GM18526 (cell line): ENCODE measurements around the gene SEC24B.

ENCODE experiments used
- POLR2A ChIP-seq: IDR thresholded peaks from 3 replicates; pipeline ENCODE4 v1.6.1; 2011; ENCODE audit not compliant: insufficient read length; ENCODE audit errors: extremely low read depth

The SEC24B gene

DNA sequence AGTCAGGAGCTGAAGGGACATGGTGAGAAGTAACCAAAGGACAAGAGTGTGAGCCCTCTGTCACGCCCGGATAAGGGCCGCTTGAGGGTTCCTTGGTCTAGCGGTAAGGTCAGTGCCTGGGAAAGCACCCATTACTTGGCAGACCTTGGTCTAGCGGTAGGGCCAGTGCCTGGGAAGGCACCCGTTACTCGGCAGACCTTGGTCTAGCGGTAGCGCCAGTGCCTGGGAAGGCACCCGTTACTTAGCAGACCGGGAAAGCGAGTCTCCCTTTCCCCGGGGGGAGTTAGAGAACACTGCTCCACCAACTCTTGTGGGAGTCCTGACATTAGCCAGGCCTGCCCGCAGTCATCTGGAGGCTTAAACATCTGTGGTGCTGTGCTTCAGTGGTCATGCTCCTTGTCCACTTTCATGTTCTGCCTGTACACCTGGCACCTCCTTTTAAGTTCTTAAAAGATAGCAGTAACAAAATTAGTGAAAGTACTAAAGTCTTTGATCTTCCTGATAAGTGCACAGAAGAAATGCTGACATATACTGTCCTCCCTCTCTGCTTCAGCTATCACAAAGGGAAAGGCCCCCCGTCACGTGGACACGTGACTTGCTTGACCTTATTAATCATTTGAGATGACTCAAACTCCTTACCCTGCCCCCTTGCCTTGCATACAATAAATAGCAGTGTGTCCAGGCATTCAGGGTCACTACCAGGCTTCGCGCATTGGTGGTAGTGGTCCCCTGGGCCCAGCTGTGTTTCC lies 9.3 kb upstream of the SEC24B start:
- TF ChIP-seq POLR2A: no peak

DNA sequence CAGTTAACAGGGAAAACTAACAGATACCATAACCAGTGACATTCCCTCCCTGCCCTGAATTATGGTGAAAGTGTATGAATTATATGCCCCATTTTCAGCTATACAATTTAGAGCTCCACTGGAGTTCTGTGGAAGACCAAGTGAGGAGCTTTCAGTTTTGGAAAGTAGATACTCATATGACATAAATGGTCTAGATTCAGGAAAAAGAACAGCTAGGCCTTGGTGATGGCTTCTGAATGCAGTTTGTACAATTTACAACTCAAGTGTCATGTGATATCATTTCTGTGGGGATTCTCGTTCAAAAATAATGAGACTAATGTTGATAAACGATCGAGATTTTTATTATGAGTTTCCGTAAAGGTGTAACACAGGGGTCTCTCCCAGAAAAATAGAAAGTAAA lies 8.2 kb upstream of the SEC24B start:
- TF ChIP-seq POLR2A: no peak

DNA sequence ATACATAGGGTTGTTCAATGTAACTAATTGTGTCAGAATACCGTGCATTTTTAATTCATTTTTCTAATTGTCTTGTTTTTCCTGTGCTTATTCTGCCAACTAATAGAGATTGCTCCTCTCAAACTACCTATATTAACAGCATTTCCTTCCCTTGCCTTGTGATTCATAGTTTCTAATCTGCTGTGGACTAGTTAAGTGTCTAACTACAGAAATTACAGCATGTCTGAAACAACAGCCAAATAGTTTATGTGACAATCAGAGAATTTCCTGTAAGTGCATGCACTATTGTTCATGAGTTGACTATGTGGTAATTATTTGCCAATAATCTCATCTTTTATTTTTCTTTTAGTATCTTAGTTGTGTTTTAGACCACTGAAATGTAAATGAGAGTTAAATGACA lies 4.1 kb upstream of the SEC24B start:
- TF ChIP-seq POLR2A: no peak

DNA sequence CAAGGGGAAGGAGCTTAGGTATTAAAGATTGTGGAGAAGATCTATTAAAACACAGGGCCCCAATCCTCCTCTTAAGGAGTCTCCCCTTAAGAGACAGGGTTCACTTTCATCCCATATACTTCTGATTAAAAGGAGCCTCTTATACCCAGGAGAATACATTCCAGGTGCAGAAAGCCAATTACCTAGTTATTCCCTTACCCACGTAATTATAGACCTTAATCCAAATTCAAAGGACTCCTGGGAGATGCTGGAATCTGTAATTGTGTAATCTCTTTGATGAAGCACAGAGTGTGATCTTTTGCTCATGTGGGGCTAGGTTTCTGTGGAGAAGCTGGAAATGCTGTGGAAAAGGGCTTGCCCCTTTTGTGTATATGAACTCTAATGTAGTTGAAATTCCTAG lies 1.4 kb upstream of the SEC24B start:
- no peak for TF ChIP-seq POLR2A

DNA sequence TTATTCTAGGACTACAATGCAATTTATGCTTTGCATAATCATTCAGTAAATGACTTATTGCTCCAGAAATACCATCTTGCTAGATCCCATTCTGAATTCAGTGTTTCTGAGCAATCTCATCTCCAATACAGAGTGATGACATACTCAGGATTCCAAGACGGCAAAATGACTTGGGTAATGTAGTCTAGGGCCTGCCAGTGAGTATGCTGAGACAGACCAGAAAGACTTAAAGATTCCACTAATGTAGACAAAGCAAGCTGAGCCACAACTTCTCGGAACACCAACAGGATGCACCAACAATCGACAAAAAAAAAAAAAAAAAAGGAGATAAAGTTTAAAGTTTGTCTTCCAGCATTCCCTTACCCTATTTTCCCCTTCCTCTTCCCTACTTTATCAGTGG lies 919 bp upstream of the SEC24B start:
- no peak for TF ChIP-seq POLR2A

DNA sequence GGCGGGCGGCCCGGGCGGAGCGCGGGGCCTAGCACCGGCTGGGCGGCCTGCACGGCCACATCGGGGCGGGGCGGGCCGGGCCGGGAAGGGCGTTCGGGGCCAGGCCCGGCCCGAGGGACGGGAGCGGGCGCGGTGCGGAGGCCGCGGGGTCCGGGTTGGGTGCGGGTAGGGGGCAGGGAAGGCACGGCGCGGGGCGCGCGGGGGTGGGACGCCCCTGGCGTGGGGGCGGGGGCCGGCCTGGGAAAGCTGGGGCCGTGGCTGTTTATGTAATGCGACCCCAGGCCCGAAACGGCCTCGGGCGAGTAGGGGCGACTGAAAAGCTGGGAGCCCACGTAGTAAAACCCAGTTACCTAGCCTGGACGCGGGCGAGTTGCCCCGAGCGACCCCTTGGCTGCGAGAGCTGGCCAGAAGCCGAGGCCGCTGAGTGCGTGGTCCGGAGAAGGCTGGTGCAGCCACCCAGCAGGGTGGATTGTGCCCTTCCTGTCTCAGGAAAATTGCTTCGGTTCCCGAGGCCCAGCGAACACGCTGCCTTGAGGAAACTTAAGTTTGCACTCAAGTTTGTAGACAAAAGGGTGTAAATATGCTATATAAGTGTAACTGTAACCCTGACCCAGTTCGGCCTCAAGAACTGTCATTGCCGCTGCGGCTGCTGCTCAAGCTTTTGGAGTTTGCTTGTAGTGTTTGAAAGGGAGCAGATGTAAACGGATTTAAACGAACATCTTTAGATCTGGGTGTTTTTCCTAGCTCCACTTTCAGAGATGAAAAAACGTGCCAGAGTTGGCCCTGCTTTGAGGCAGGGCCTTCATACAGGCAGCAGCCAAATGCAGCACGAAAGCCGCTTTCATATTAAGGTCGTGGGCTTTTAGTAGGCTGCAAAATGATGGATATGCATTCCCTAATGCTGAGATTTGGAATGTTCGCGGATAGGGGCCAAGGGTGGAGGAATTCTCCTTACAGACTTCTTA lies 674 bp downstream of the SEC24B start:
- TF ChIP-seq POLR2A: no peak

DNA sequence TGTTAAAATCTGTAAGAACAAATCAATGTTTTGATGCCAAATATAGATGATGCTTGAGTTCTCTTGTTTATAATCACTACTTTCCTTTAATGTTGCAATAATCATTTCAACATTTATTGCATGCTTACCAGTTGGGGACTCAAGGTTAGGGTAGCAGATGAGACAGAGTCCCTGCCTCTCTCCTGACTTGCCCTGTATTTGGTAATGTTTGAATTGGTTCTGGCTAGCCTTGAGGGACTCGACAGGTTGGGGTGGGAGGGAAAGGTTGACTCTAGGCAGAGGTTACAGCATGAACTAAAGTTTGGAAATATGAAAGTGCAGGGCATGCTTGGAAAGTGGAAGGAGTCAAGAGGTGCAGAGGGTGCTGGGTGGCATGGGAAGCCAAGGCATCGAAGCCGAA lies 2.0 kb downstream of the SEC24B start:
- TF ChIP-seq POLR2A: no peak

DNA sequence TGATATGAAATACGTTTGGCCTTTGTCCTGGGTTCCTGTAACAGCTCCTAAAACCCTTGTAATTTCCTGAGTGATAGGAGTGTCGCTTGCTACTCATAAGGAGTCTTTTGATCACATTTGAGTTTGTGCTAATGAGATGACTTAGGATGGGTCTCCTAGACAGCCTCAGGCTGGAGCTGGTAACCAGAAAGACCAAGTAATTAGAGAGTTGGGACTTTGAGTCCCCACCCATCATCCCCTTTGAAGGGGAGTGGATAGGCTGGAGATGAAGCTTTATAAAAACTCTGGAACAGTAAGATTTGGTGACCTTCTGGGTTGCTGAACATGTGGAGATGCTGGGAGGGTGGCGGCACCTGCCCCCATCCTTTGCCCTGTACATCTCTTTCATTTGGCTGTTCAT lies 2.9 kb downstream of the SEC24B start:
- no peak for TF ChIP-seq POLR2A

DNA sequence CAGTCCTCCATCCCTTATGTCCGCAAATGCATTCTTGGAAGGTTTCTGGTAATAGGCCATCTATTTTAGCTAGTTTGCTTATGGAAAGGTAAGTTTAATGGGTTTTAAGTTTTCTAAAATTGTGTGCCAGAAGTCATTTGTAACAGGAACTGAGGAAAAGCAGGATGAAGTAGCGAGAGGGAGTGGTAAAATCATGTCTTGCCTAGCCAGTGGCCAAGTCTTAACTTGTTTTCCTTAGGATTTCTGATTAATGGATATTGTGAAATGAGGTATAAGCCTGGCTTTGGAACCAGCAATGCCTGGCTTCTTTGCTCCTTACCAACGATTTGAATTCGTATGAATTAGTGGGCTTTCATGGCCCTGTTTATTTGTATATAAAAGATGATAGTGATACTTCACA lies 7.3 kb downstream of the SEC24B start:
- TF ChIP-seq POLR2A: no peak

DNA sequence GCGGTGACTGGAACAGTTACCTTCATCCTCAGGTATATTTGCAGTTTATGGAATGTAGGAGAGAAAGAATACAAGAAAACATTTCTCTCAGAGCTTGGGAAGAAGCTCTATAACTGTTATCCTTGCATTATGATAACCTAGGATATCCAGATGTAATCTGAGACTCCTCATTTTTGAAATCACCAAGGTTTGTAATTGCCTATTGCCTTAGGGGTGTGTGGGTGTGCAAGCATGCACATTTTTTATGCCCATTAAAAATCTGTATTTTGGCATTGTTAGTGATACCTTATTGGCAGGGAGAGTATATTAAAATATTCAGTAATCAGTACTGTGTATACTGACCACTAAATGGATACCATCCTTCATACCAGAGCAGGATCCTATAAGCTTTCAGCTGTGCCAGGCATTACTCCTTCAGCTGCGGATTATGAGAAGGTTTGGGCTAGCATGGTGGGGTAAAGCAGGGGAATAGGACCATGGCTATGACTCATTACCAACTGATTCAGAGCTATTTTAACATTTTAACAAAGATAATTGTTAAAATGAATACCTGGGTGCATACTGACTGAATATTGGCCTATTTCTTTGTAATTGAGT lies 8.3 kb downstream of the SEC24B start:
- no peak for TF ChIP-seq POLR2A

DNA sequence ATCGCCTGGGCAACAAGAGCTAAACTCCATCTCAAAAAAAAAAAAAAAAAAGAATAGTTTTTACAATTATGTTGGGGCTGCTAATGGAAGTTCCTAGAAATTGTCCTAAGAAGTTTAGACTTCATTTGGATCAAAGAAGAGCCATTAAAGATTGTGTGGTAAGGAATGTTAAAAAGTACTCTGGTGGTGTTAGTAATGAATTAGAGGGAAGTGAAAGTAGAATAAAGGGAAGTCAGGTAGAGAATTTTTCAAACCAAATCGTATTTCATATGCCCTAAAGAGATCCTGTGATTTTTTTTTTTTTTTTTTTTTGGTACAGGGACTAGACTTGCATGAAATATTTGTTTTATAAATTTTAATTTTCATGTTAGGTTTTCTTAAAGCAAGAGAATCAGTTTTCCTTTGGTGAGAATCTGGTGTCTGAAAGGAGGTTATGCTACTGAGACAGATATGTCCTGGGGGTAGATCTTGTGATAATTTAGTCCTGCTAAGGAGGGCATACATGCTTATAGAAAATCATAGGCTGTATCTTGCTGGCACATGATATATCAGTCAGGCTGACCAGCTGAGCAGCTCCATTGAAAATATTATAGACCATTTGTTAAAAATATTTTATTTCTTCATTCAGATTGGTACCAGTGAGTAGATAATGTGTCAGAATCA lies 10.7 kb downstream of the SEC24B start:
- TF ChIP-seq POLR2A: no peak

DNA sequence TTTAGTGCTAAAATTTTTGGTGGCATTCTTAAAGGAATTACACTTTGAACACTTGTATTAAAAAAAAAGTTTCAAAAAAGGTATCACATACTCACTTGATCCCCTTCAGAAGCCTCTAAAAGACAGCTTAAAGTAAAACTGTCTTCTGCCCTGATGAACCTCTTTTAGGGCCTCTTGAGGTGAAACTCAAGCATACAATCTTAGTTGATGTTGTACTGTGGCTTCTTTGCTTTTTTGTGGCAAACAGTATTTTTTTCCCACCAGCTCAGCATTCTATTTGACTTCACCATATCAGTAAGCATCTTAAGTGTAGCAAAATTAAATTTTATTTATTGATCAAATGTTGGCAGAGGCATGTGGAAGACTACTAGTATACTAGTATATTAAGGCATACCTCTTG lies 13.7 kb downstream of the SEC24B start:
- no peak for TF ChIP-seq POLR2A

DNA sequence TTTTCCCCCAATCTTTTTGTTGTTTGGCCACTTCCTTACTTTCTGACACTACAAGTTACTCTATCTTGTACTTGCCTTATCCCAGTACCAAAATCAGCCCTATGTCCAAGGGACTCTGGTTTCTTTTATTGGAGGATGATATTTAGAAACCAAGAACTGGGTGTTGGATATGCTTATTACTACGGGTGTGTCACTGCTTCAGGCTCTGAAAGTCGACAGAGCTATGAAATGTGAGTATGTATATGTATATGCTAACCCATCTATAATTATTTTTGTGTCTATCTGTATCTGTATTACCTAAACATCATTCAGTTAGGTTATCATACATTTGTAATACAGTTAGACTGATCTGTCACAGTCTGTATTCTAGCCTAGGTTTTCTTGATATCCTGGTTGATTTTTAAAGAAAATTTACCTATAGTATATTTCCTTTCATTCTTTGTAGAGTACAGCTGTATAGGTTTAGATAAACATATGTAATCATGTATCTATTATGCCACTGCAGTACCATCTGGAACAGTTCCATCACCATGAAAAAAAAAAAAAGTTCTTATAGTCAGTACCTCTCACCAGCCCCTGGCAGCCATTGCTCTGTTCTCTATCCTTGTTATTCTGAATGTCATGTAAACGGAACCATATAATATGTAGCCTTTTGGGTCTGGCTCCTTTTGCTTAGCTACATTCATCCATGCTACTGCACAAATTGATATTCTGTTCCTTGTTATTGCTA lies 18.1 kb downstream of the SEC24B start:
- TF ChIP-seq POLR2A: no peak

DNA sequence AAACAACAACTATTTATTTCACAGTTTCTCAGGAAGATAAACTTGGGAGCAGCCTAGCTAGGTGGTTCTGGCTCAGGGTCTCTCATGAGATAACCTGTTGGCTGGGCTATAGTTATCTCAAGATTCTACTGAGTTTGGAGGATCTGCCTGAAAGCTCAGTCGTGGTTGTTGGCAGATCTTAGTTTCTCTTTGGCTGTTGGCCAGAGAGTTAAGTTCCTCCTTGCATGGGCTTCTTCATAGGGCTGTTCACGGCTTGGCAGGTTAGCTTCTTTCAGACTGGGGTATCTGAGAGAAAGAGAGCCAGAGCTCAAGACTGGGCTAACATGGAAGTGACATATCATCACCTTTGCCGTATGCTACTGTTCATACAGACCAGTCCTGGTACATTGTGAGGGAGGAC lies 28.7 kb downstream of the SEC24B start:
- no peak for TF ChIP-seq POLR2A

DNA sequence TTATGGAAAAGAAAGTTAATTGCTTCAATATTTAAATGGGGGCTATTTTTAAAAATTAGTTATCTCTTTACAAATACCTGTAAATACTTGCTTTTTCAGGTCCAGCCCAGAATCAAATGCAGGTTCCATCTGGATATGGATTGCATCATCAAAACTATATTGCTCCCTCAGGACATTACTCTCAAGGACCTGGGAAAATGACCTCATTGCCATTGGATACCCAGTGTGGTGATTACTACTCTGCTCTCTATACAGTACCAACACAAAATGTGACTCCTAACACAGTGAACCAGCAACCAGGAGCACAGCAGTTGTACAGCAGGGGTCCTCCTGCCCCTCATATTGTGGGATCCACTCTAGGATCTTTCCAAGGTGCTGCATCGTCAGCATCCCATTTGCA lies 29.2 kb downstream of the SEC24B start:
- no peak for TF ChIP-seq POLR2A

DNA sequence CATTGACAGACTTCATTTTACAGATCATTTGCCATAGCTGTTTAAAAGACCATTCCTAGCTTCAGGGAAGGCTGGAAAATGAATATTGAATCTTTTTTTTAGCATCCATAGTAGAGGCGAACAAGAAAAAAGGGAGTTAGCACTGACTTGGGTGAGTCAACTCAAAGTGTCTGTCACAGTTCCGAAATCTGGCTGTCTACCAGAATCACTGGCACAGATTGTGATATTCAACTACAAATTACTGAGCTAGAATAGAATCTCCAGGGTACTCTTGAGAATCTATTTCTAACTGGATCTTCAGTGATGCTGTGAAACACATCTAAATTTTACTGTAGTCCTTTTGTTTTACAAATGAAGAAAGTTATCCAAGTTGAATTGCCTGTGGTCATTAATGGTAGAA lies 31.5 kb downstream of the SEC24B start:
- no peak for TF ChIP-seq POLR2A
